ENCODE measurements around the gene GRM3.
A peak's percentile ranks its signal among the peaks of the same experiment; 100 is the strongest.

GRM3 gene

DNA sequence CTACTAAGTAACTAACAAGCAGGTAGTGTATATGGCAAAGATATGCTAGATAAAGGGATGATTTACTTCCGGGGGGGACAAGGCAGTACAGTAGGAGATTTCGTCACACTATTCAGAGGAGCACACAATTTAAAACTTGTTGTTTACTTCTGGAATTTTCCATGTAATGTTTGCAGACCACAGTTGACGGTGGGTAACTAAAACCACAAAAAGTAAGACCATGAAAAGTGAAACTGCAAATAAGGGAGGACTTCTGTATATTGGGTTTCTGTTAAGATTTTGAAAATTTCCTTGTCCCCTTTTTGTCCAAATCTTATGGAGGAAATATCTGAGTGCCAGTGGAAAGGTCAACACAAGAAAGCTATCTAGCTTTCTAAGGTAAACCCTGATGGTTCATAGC is 245.8 kb downstream of the GRM3 start:
- no peak for DNase-seq

DNA sequence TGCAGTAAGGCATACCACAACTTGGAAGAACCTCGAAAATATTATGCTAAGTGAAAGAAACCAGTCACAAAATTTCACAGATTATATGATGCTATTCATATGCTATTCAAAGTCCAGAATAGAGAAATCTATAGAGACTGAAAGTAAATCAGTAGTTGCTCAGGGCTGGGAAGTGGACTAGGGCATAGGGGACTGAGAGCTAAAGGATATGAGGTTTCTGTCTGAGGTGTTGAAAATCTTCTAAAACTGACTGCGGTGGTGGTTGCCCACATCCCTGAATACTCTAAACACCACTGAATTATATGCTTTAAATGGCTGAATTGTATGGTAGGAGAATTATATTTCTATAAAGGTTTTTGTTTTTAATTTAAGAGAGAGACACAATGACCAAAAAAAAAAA is 254.5 kb downstream of the GRM3 start:
- DNase-seq, result no peak

DNA sequence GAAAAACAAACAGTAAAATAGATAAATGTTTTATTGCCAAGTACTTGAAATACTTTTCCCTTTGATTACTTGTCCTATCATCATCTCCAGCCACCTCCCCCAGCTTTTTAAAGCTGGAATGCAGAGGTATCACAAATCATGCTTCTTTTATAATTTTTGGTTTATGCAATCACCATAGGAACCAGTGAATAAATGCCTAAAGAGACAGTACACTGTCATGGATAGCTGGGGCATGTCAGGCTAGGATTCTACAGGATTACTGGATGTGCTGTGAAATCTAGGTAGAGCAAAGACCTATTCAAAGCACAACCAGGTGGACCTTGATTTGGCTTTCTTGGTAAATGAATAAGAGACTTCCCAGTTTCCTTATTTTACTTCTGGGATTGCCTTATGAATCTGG is 257.2 kb downstream of the GRM3 start:
- no peak for DNase-seq

DNA sequence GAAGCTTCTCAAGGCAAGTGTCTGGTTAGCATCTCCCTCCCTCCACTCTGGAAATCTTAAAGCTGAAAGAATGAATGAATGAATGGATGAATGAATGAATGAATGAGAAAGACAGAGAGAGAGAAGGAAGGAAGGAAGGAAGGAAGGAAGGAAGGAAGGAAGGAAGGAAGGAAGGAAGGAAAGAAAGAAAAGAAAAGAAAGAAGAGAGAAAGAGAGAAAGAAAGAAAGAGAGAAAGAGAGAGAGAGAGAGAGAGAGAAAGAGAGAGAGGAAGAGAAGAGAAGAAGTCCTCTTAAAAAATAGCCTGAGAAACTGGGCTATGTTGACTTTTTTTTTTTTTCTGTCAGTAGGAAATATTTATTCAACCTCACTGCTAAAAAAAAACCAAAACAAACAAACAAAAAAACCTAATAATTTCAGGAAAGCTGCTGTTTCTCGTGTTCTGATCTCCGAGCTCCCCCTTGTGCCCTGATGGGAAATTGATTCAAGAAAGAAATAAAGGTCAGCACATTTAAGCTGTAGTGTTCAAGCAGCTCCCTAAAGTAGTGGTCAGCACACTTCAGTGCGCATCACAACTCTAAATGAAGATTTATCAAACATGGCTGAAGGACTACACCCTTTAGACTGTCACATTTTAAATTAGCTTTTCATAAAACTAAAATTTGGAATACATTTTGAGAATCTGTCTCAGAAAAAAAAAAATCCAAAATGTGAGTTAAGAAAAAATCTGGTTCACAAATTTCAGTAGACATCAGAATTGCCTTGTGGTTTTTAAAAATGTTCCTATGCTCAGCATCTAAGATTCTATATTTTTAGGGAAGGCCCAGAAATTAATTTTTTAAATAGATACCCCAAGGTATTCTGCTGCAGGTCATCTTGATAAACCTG is 261.5 kb downstream of the GRM3 start:
- peak in 10 of 58 donors; percentile 0 to 34 (median 4) for DNase-seq

DNA sequence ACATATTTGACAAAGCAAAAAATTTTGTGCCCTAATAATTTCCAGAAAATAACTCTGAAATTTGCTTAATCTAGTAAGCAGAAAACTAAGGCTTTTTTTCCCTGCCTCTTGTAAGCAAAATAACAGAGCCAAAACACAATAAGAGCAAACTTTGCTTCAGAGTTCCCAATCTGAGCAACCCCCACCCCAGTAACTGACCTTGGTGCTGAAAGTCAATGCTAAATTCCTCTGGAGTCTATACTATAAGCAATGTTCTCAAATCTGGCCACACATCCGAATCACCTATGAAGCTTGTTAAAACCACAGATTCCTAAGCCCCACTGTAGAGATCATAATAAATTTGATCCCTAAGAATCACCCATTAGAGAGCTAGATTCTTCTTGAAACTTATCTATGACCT is 265.2 kb downstream of the GRM3 start:
- no peak for DNase-seq

DNA sequence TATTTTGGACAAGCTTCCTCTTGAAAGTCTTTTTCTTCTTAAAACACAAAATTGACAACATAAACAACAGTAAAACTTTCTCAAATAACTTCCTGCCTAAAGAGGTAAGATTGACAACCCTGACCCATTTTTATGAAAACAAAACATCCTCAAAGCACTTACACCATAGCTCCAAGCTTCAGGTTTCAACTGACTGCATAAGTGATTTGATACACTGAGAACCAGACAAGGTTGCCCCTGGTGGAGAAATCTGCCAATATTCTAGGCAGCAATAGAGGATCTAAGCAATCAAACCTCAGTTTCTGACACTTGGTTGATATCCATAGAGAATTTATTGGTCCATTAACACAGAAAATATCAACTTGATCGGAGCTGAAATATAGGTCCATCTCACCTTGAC is 267.9 kb downstream of the GRM3 start:
- DNase-seq, result no peak

DNA sequence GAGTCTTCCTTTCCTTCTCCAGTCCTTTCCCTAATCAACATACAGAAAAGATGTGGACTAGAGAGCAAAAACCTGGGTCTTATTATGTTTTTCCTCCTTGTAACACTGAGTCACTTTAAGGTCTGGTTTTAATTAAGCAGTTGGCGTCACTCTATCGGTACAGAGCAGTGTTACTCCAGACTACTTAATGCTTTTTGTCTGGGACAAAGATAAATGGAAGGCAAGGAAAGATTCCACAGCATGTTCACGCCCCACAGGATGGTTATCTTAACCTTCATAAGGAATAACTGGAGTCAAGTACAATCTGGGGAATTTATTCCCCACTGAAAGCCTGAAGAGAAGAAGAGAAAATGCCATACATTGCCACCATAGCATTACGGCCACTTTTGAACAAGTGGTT is 270.0 kb downstream of the GRM3 start:
- no peak for DNase-seq

Data from anterior cingulate cortex (tissue), 58 donors.